ENCODE measurements around the gene NAALADL2. TPM values are rescaled to one million over a fixed set of nuclear protein-coding genes. Genes with fewer than 3 reads are reported as not detected.
A peak's percentile ranks its signal among the peaks of the same experiment; 100 is the strongest.

Gene NAALADL2
- polyA plus RNA-seq, 1 donor = 6.5 TPM

DNA sequence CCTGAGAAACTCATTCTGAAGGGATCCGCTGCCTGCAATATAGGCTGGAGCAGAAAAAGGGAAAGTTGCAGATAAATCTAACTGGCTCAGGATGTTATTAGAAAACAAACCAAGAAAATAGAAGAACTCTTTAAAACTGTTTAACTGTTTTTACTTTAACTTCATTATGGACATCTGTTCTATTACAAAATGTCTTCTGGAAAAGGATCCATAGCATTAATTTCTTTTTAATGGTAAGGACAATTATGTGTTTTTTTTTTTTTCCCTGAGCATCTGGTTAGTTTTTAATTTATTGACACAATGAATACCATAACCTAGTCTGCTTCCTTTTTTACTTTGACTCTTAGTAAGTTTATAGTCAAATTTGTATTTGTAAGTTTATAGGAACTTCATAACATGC is 239.5 kb downstream of the NAALADL2 start:
- Histone ChIP-seq H3K4me3 (ENCODE audit: low read length) (no peak overlapping the region), H3K9me3 (ENCODE audit: control insufficient read depth, low read depth, low read length) (no peaks in the 10 kb centered on the region), H3K4me1 (ENCODE audit: control insufficient read depth, insufficient read depth, low read length) (no peaks in the 10 kb centered on the region), H3K27me3 (ENCODE audit: control insufficient read depth, insufficient read depth, low read length) (no peaks in the 10 kb centered on the region), H3K36me3 (ENCODE audit: control insufficient read depth, insufficient read depth, low read length) (no peaks in the 10 kb centered on the region), H3K27ac (ENCODE audit: low read length) (no peak overlapping the region)
- WGBS (ENCODE audit: insufficient coverage, low lambda C conversion rate) = 100% methylated on average over 1 of the region's 1 CpG
- DNase-seq = no peak

DNA sequence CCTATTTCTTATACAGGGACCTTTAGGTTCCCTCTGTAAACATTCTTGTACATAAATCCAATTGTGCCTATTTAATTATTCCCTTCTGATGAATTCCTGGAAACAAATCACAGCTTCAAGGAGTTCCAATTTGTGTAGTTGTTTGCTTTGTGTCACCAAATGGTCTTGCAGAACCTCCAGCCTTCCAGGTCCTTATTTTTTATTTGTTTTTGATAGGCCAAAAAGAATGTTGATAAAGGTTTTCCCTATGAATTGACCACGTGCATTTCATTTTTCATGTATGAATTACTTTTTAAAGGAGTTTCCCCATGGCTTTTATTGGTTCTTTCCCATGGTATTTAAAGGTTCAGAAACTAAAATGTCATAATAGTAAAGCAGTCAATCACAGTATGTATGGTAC is 243.0 kb downstream of the NAALADL2 start:
- WGBS (ENCODE audit: insufficient coverage, low lambda C conversion rate) = no CpG with 5 or more reads among the region's 1 CpG
- Histone ChIP-seq H3K4me1 (ENCODE audit: control insufficient read depth, insufficient read depth, low read length) (no peaks in the 10 kb centered on the region), H3K27me3 (ENCODE audit: control insufficient read depth, insufficient read depth, low read length) (no peaks in the 10 kb centered on the region), H3K4me3 (ENCODE audit: low read length) (no peak overlapping the region), H3K36me3 (ENCODE audit: control insufficient read depth, insufficient read depth, low read length) (no peaks in the 10 kb centered on the region), H3K9me3 (ENCODE audit: control insufficient read depth, low read depth, low read length) (no peaks in the 10 kb centered on the region), H3K27ac (ENCODE audit: low read length) (no peak overlapping the region)
- no peak for DNase-seq

DNA sequence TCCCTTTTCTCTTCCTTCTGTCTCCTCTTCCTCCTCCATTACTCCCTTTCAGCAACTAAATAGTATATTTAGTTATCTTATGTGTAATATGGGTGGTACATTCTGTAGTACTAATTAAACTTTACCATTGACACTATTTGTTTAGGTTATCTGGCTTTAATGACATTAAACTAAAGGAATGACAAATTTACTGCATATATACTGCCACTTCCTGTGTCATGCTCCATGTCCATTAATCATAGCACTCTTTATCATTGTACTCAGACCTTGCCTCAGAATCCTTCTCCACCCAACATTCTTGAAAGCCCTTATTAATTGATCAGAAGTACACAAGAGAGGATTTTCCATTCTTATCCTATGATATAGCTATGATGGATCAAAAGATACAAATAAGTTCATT is 244.2 kb downstream of the NAALADL2 start:
- Histone ChIP-seq H3K27ac (ENCODE audit: low read length) (no peak overlapping the region), H3K9me3 (ENCODE audit: control insufficient read depth, low read depth, low read length) (no peaks in the 10 kb centered on the region), H3K27me3 (ENCODE audit: control insufficient read depth, insufficient read depth, low read length) (no peaks in the 10 kb centered on the region), H3K4me1 (ENCODE audit: control insufficient read depth, insufficient read depth, low read length) (no peaks in the 10 kb centered on the region), H3K4me3 (ENCODE audit: low read length) (no peak overlapping the region), H3K36me3 (ENCODE audit: control insufficient read depth, insufficient read depth, low read length) (no peaks in the 10 kb centered on the region)
- DNase-seq = no peak

DNA sequence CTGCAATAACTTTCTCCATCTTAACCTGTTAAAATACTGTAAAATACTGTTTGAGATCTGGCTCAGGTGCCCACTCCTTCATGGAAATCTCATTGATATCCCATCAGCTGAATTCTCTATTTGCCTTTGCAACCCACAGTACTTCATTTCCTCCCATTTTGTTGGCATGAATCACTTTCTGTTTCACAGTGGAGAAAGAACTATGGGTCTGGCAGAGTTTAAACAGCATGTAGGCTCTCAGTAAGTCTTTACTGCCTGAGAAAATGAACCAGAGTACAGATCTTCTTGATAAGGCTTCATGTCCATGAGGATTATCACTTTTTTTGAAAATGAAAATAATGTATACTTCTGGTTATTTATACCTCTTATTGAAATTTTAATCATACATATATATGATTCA is 245.9 kb downstream of the NAALADL2 start:
- Histone ChIP-seq H3K36me3 (ENCODE audit: control insufficient read depth, insufficient read depth, low read length) (no peaks in the 10 kb centered on the region), H3K27me3 (ENCODE audit: control insufficient read depth, insufficient read depth, low read length) (no peaks in the 10 kb centered on the region), H3K9me3 (ENCODE audit: control insufficient read depth, low read depth, low read length) (no peaks in the 10 kb centered on the region), H3K27ac (ENCODE audit: low read length) (no peak overlapping the region), H3K4me1 (ENCODE audit: control insufficient read depth, insufficient read depth, low read length) (no peaks in the 10 kb centered on the region), H3K4me3 (ENCODE audit: low read length) (no peak overlapping the region)
- DNase-seq = no peak

GRCh38 chr3:175107231-175107630 is 248.1 kb downstream of the NAALADL2 start:
- no peak for DNase-seq
- WGBS (ENCODE audit: insufficient coverage, low lambda C conversion rate) = no CpG with 5 or more reads among the region's 2 CpGs
- H3K9me3 ChIP-seq (ENCODE audit: control insufficient read depth, low read depth, low read length) = no peaks in the 10 kb centered on the region
- H3K4me1 ChIP-seq (ENCODE audit: control insufficient read depth, insufficient read depth, low read length) = no peaks in the 10 kb centered on the region
- H3K4me3 ChIP-seq (ENCODE audit: low read length) = no peak overlapping the region
- H3K27me3 ChIP-seq (ENCODE audit: control insufficient read depth, insufficient read depth, low read length) = no peaks in the 10 kb centered on the region
- H3K36me3 ChIP-seq (ENCODE audit: control insufficient read depth, insufficient read depth, low read length) = no peaks in the 10 kb centered on the region
- no peak overlapping the region for H3K27ac ChIP-seq (ENCODE audit: low read length)

- DNase-seq = no peak
- H3K36me3 ChIP-seq (ENCODE audit: control insufficient read depth, insufficient read depth, low read length) = no peaks in the 10 kb centered on the region
- H3K27ac ChIP-seq (ENCODE audit: low read length) = no peak overlapping the region
- no peaks in the 10 kb centered on the region for H3K4me1 ChIP-seq (ENCODE audit: control insufficient read depth, insufficient read depth, low read length)
- no peak overlapping the region for H3K4me3 ChIP-seq (ENCODE audit: low read length)
- no peaks in the 10 kb centered on the region for H3K9me3 ChIP-seq (ENCODE audit: control insufficient read depth, low read depth, low read length)
- no peaks in the 10 kb centered on the region for H3K27me3 ChIP-seq (ENCODE audit: control insufficient read depth, insufficient read depth, low read length)
These were observed 248.9 kb downstream of the NAALADL2 start for GRCh38 chr3:175107995-175108394.

DNA sequence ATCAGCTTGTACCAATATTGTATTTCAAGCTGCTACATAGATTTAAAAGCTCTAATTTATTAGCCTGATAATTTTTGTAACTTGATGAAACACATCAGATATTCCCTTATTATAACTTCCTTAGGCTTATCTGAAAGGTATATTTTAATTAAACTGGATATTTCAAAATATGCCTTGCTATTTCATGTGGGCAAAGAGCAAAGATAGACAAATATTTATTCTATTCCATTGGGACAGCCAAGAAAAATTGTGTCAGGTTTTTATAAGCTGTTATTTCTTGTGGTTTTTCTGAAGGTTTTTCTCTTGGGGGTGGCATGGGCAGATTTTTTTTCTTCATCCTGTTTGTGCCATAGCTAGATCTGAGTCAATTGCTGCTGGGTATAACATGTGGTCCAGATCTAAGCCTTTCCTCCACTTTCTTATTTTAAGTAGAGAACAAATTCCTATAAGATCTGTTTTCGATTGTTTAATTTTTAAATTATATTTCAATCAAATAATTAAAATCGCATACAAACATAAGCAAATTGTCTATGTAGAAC is 249.5 kb downstream of the NAALADL2 start:
- H3K27me3 ChIP-seq (ENCODE audit: control insufficient read depth, insufficient read depth, low read length) = no peaks in the 10 kb centered on the region
- no peak overlapping the region for H3K4me3 ChIP-seq (ENCODE audit: low read length)
- 50% methylated on average over 2 of the region's 2 CpGs for WGBS (ENCODE audit: insufficient coverage, low lambda C conversion rate)
- no peaks in the 10 kb centered on the region for H3K9me3 ChIP-seq (ENCODE audit: control insufficient read depth, low read depth, low read length)
- H3K36me3 ChIP-seq (ENCODE audit: control insufficient read depth, insufficient read depth, low read length) = no peaks in the 10 kb centered on the region
- no peaks in the 10 kb centered on the region for H3K4me1 ChIP-seq (ENCODE audit: control insufficient read depth, insufficient read depth, low read length)
- no peak for DNase-seq
- no peak overlapping the region for H3K27ac ChIP-seq (ENCODE audit: low read length)

DNA sequence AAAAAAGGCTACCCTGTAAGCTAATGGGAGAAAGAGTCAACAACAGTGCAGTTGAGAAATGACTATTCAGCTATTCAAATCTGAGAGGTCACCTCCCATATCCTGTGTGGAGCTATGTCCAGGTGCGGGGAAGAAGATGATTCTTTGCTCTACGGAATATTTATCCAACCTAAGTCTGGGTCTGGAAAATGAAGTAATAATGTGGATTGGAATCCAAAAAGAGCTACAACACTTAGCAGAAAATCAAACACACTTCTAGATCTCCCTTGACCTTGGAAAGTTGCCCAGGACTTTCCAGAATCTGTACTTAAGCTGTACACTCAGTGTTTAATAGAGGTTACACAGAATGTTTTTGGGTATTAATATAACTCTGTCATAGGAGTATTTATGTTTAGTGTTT is 251.9 kb downstream of the NAALADL2 start:
- Histone ChIP-seq H3K9me3 (ENCODE audit: control insufficient read depth, low read depth, low read length) (no peaks in the 10 kb centered on the region), H3K4me3 (ENCODE audit: low read length) (no peak overlapping the region), H3K27me3 (ENCODE audit: control insufficient read depth, insufficient read depth, low read length) (no peaks in the 10 kb centered on the region), H3K4me1 (ENCODE audit: control insufficient read depth, insufficient read depth, low read length) (no peaks in the 10 kb centered on the region), H3K36me3 (ENCODE audit: control insufficient read depth, insufficient read depth, low read length) (no peaks in the 10 kb centered on the region), H3K27ac (ENCODE audit: low read length) (no peak overlapping the region)
- no peak for DNase-seq
- 60% methylated on average over 1 of the region's 2 CpGs for WGBS (ENCODE audit: insufficient coverage, low lambda C conversion rate)

GRCh38 chr3:175118382-175118941 is 259.3 kb downstream of the NAALADL2 start:
- Histone ChIP-seq H3K4me1 (ENCODE audit: control insufficient read depth, insufficient read depth, low read length) (no peaks in the 10 kb centered on the region), H3K4me3 (ENCODE audit: low read length) (no peak overlapping the region), H3K27ac (ENCODE audit: low read length) (no peak overlapping the region), H3K9me3 (ENCODE audit: control insufficient read depth, low read depth, low read length) (no peaks in the 10 kb centered on the region), H3K27me3 (ENCODE audit: control insufficient read depth, insufficient read depth, low read length) (no peaks in the 10 kb centered on the region), H3K36me3 (ENCODE audit: control insufficient read depth, insufficient read depth, low read length) (no peaks in the 10 kb centered on the region)
- 100% methylated on average over 1 of the region's 1 CpG for WGBS (ENCODE audit: insufficient coverage, low lambda C conversion rate)
- no peak for DNase-seq

GRCh38 chr3:175121225-175121624 is 262.1 kb downstream of the NAALADL2 start:
- peak; percentile 19 to 22 for DNase-seq

DNA sequence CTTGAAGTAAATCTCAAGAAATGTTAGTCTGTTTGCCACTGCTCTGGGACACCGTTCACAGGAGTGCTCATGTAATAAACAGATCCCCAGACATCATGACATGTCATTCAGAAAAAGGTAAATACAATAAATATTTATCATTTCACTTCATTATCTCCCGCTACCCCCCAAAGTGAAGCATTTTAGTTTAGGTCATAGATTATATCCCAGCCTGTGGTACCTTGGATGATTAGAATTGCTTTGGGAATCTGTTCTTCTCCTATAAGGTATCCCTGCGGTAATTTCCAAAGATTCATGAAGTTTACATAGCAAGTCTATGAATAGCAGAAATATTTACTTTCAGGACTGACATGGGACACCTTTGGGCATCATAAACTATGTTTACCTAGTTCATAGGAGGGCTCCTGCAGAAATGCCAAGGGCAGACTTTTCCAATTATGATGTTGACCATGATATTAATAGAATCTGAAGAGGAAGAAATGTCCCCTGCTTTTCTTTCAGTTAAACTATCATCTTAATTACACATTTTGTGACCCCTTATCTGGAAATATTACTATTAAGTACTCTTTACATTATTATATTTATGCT is 268.0 kb downstream of the NAALADL2 start:
- Histone ChIP-seq H3K27ac (ENCODE audit: low read length) (no peak overlapping the region), H3K36me3 (ENCODE audit: control insufficient read depth, insufficient read depth, low read length) (no peaks in the 10 kb centered on the region), H3K4me3 (ENCODE audit: low read length) (no peak overlapping the region), H3K27me3 (ENCODE audit: control insufficient read depth, insufficient read depth, low read length) (no peaks in the 10 kb centered on the region), H3K4me1 (ENCODE audit: control insufficient read depth, insufficient read depth, low read length) (no peaks in the 10 kb centered on the region), H3K9me3 (ENCODE audit: control insufficient read depth, low read depth, low read length) (no peaks in the 10 kb centered on the region)
- no CpG with 5 or more reads among the region's 3 CpGs for WGBS (ENCODE audit: insufficient coverage, low lambda C conversion rate)
- no peak for DNase-seq

More at GRCh38 chr3:175121225-175121624, 262.1 kb downstream of the NAALADL2 start:
- H3K27me3 ChIP-seq (ENCODE audit: control insufficient read depth, insufficient read depth, low read length) = no peaks in the 10 kb centered on the region
- no peak overlapping the region for H3K4me3 ChIP-seq (ENCODE audit: low read length)
- no peaks in the 10 kb centered on the region for H3K9me3 ChIP-seq (ENCODE audit: control insufficient read depth, low read depth, low read length)
- no peak overlapping the region for H3K27ac ChIP-seq (ENCODE audit: low read length)
- no peaks in the 10 kb centered on the region for H3K36me3 ChIP-seq (ENCODE audit: control insufficient read depth, insufficient read depth, low read length)
- H3K4me1 ChIP-seq (ENCODE audit: control insufficient read depth, insufficient read depth, low read length) = no peaks in the 10 kb centered on the region
- no CpG with 5 or more reads among the region's 2 CpGs for WGBS (ENCODE audit: insufficient coverage, low lambda C conversion rate)

Data from large intestine (tissue), 3 donors.